ENCODE measurements around the gene SNAP25.

SNAP25 gene

GRCh38 chr20:10239954-10240353 lies 21.3 kb downstream of the SNAP25 start:
- no peak for TF ChIP-seq CTCF (IDR thresholded peaks at IDR 0.05)

- no peak for TF ChIP-seq CTCF (IDR thresholded peaks at IDR 0.05)
Measured at GRCh38 chr20:10240655-10241054, 22.0 kb downstream of the SNAP25 start.

- TF ChIP-seq CTCF (IDR thresholded peaks at IDR 0.05): no peak
Measured at GRCh38 chr20:10242166-10242565, 23.5 kb downstream of the SNAP25 start.

GRCh38 chr20:10247440-10247839 lies 28.8 kb downstream of the SNAP25 start:
- no peak for TF ChIP-seq CTCF (IDR thresholded peaks at IDR 0.05)

GRCh38 chr20:10249048-10249770 lies 30.6 kb downstream of the SNAP25 start:
- no peak for TF ChIP-seq CTCF (IDR thresholded peaks at IDR 0.05)

GRCh38 chr20:10249822-10250221 lies 31.2 kb downstream of the SNAP25 start:
- TF ChIP-seq CTCF (IDR thresholded peaks at IDR 0.05): no peak

- TF ChIP-seq CTCF (IDR thresholded peaks at IDR 0.05): no peak
Measured at GRCh38 chr20:10250902-10251301, 32.3 kb downstream of the SNAP25 start.

- TF ChIP-seq CTCF (IDR thresholded peaks at IDR 0.05): no peak
Measured at GRCh38 chr20:10253780-10254179, 35.1 kb downstream of the SNAP25 start.
